ENCODE data around the gene TOR1A. TPM values are rescaled to one million over a fixed set of nuclear protein-coding genes. Genes with fewer than 3 reads are reported as not detected.

TOR1A gene
- total RNA-seq, 3 donors from 2014 or later, result 42.4 to 49.3 (median 45.2) TPM

- H3K9me3 Mint-ChIP-seq, result no peaks in the 10 kb centered on the region
- H3K4me3 Mint-ChIP-seq, result no peak overlapping the region
- no peaks in the 10 kb centered on the region for H3K36me3 Mint-ChIP-seq (ENCODE audit: insufficient read depth)
- H3K27me3 Mint-ChIP-seq (ENCODE audit: low read depth), result peaks cover 13% of the 10 kb centered on the region
- H3K4me1 Mint-ChIP-seq (ENCODE audit: low read depth), result peaks cover 8% of the 10 kb centered on the region
- ATAC-seq (no peak), DNase-seq (no peak)
Measured at GRCh38 chr9:129775448-129775798, 48.5 kb downstream of the TOR1A start.

- Mint-ChIP-seq H3K36me3 (ENCODE audit: insufficient read depth) (no peaks in the 10 kb centered on the region), H3K4me1 (ENCODE audit: low read depth) (peaks cover 8% of the 10 kb centered on the region), H3K4me3 (no peak overlapping the region)
Measured at GRCh38 chr9:129774791-129775447, 49.0 kb downstream of the TOR1A start.

GRCh38 chr9:129773262-129774048 is 50.5 kb downstream of the TOR1A start:
- no peak for ATAC-seq
- Mint-ChIP-seq H3K27me3 (ENCODE audit: low read depth) (peaks cover 12% of the 10 kb centered on the region), H3K4me1 (ENCODE audit: low read depth) (peaks cover 8% of the 10 kb centered on the region), H3K9me3 (no peaks in the 10 kb centered on the region), H3K36me3 (ENCODE audit: insufficient read depth) (no peaks in the 10 kb centered on the region), H3K4me3 (no peak overlapping the region)
- no peak for DNase-seq

More at GRCh38 chr9:129774791-129775447, 49.0 kb downstream of the TOR1A start:
- Mint-ChIP-seq H3K27me3 (ENCODE audit: low read depth) (peaks cover 13% of the 10 kb centered on the region), H3K9me3 (no peaks in the 10 kb centered on the region)
- DNase-seq (no peak), ATAC-seq (no peak)

GRCh38 chr9:129770741-129771140 is 53.2 kb downstream of the TOR1A start:
- no peaks in the 10 kb centered on the region for H3K36me3 Mint-ChIP-seq (ENCODE audit: insufficient read depth)
- ATAC-seq (no peak), DNase-seq (no peak)
- no peaks in the 10 kb centered on the region for H3K9me3 Mint-ChIP-seq
- H3K27me3 Mint-ChIP-seq (ENCODE audit: low read depth), result peaks cover 7% of the 10 kb centered on the region
- no peaks in the 10 kb centered on the region for H3K4me1 Mint-ChIP-seq (ENCODE audit: low read depth)
- no peak overlapping the region for H3K4me3 Mint-ChIP-seq

GRCh38 chr9:129769669-129770068 is 54.3 kb downstream of the TOR1A start:
- H3K27me3 Mint-ChIP-seq (ENCODE audit: low read depth), result peaks cover 4% of the 10 kb centered on the region
- H3K36me3 Mint-ChIP-seq (ENCODE audit: insufficient read depth), result no peaks in the 10 kb centered on the region
- H3K9me3 Mint-ChIP-seq, result no peaks in the 10 kb centered on the region
- H3K4me1 Mint-ChIP-seq (ENCODE audit: low read depth), result no peaks in the 10 kb centered on the region
- DNase-seq (no peak), ATAC-seq (no peak)
- no peak overlapping the region for H3K4me3 Mint-ChIP-seq

- no peaks in the 10 kb centered on the region for H3K36me3 Mint-ChIP-seq (ENCODE audit: insufficient read depth)
- ATAC-seq (no peak), DNase-seq (no peak)
- H3K4me3 Mint-ChIP-seq, result no peak overlapping the region
- H3K9me3 Mint-ChIP-seq, result no peaks in the 10 kb centered on the region
- peaks cover 1% of the 10 kb centered on the region for H3K27me3 Mint-ChIP-seq (ENCODE audit: low read depth)
- H3K4me1 Mint-ChIP-seq (ENCODE audit: low read depth), result no peaks in the 10 kb centered on the region
Measured at GRCh38 chr9:129768486-129768885, 55.5 kb downstream of the TOR1A start.

- no peaks in the 10 kb centered on the region for H3K36me3 Mint-ChIP-seq (ENCODE audit: insufficient read depth)
- H3K4me3 Mint-ChIP-seq, result no peak overlapping the region
- DNase-seq (no peak), ATAC-seq (no peak)
- no peaks in the 10 kb centered on the region for H3K4me1 Mint-ChIP-seq (ENCODE audit: low read depth)
- peaks cover 1% of the 10 kb centered on the region for H3K27me3 Mint-ChIP-seq (ENCODE audit: low read depth)
- H3K9me3 Mint-ChIP-seq, result no peaks in the 10 kb centered on the region
Measured at GRCh38 chr9:129765764-129766317, 58.1 kb downstream of the TOR1A start.

- Mint-ChIP-seq H3K4me3 (no peak overlapping the region), H3K9me3 (no peaks in the 10 kb centered on the region), H3K27me3 (ENCODE audit: low read depth) (peaks cover 1% of the 10 kb centered on the region), H3K4me1 (ENCODE audit: low read depth) (no peaks in the 10 kb centered on the region), H3K36me3 (ENCODE audit: insufficient read depth) (no peaks in the 10 kb centered on the region)
- DNase-seq (no peak), ATAC-seq (no peak)
Measured at GRCh38 chr9:129762985-129763926, 60.7 kb downstream of the TOR1A start.

Other genes with a start within 250 kb of the TOR1A start
- not detected for gene C9orf50, start 203.0 kb downstream of the TOR1A start, total RNA-seq
- 100 to 1,000 TPM in 1 of 3 donors, 10 to 100 TPM in 2; 93.4 to 111 (median 96.6) TPM for gene NTMT1, start 198.0 kb downstream of the TOR1A start, total RNA-seq
- gene ASB6, start 182.0 kb downstream of the TOR1A start, total RNA-seq, result 10 to 100 TPM; 32.1 to 35.3 (median 35.1) TPM
- gene PRRX2, start 158.5 kb downstream of the TOR1A start, total RNA-seq, result 1 to 10 TPM in 1 of 3 donors, under 1 TPM in 2; 0.50 to 1.3 (median 0.57) TPM
- gene PTGES, start 71.1 kb downstream of the TOR1A start, total RNA-seq, result not detected
- gene TOR1B, start 21.0 kb downstream of the TOR1A start, total RNA-seq, result 10 to 100 TPM; 22.8 to 28.1 (median 27.5) TPM
- gene C9orf78, start 11.1 kb upstream of the TOR1A start, total RNA-seq, result 10 to 100 TPM; 74.8 to 92.6 (median 76.2) TPM
- 10 to 100 TPM; 39.1 to 48.4 (median 47.0) TPM for gene USP20, start 11.3 kb upstream of the TOR1A start, total RNA-seq
- gene FNBP1, start 219.1 kb upstream of the TOR1A start, total RNA-seq, result 100 to 1,000 TPM; 156 to 174 (median 163) TPM
- gene GPR107, start 229.8 kb upstream of the TOR1A start, total RNA-seq, result 10 to 100 TPM; 15.9 to 21.7 (median 17.9) TPM